GM12875 (cell line): ENCODE results near the gene RASD2.

Experiments used
- H3K4me3 ChIP-seq: one replicate; pipeline ENCODE4 v1.5.1; 2011; ENCODE audit warnings: low read depth, low read length, control low read depth
- CTCF ChIP-seq: IDR thresholded peaks from 2 replicates; pipeline ENCODE4 v1.5.1; 2011; ENCODE audit warnings: low read depth, mild to moderate bottlenecking, control low read depth, inconsistent platforms, low read length, moderate library complexity, borderline replicate concordance; ENCODE audit not compliant: insufficient read depth

The RASD2 gene

GRCh38 chr22:35526333-35526979, 14.2 kb upstream of the RASD2 start:
- no peak for TF ChIP-seq CTCF
- H3K4me3 ChIP-seq: no peak overlapping the region

- no peak for TF ChIP-seq CTCF
- H3K4me3 ChIP-seq: no peak overlapping the region
Measured at GRCh38 chr22:35528927-35529326, 11.7 kb upstream of the RASD2 start.

GRCh38 chr22:35530700-35531099, 9.9 kb upstream of the RASD2 start:
- TF ChIP-seq CTCF: no peak
- H3K4me3 ChIP-seq: no peak overlapping the region

DNA sequence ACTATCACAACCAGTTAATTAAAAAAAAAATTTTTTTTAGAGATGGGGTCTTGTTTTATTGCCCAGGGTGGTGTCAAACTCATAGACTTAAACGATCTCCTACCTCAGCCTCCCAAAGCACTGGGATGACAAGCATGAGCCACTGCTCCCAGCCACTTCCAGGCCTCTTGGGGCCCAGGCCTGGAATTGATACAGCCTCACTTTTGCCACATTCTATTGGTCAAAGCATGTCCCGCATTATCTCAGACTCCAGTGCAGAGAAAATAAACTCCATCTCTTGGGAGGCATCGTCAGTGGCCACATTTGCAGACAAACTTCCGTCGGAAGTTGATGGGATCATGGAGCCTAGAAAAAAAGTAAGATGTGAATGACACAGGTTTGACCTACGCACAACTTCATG, 9.4 kb upstream of the RASD2 start:
- no peak overlapping the region for H3K4me3 ChIP-seq
- no peak for TF ChIP-seq CTCF

DNA sequence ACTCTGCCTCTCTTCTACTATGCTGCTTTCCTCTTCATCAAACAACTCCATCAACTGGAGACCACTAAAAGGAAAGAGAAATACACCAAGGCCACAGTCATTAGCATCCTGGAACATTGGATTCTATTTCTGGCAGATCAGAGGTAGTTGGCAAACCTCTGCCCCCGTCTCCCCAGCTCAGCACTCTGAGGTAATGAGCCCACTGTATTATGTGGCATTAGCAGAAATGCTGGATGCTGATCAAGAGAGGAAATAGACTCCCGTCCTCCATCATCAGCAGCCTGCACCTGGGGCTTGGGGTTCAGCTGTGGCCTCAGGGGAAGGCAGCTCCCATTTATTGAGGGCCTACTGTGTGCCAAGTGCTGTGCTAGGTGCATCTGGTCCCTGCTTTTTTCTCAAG, 9.0 kb upstream of the RASD2 start:
- no peak overlapping the region for H3K4me3 ChIP-seq
- TF ChIP-seq CTCF: no peak

- no peak for TF ChIP-seq CTCF
Measured at GRCh38 chr22:35533365-35534029, 7.1 kb upstream of the RASD2 start.

DNA sequence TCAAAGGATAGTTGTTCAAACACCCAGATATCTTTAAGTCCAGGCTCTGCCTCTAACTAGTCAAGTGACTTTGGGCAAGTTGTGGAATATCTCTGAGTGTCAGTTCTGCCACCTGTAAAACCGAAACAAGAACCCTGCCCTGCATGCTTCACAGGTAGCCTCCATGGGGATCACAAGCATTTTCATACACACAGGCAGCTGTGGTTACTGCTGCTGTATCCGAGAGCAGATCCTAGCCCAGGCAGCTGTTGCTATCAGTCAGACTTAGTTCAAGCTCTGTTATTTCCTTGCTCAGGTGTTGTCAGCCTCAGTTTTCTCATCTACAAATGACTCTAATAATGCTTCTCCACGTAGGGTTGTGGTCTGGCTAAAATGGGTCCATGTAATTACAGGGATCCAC, 6.5 kb upstream of the RASD2 start:
- no peak overlapping the region for H3K4me3 ChIP-seq
- TF ChIP-seq CTCF: no peak

More at GRCh38 chr22:35533365-35534029, 7.1 kb upstream of the RASD2 start:
- no peak overlapping the region for H3K4me3 ChIP-seq
